Lung microvascular endothelial cell (primary cell): ENCODE data around the gene CCDC184. TPM values are rescaled to one million over a fixed set of nuclear protein-coding genes. Genes with fewer than 3 reads are reported as not detected.

Source experiments
- DNase-seq, 2 donors: peaks; one replicate each; pipeline versions ENCODE4 v3.0.0 to v3.0.0-alpha.2; 2010; ENCODE audit warnings: low read depth in 2 of 2
- total RNA-seq: library from RNA; depleted of rRNA; stranded (reverse); fragments of >200 nt; gene quantifications from 2 replicates; pipeline ENCODE4 v1.2.1, GENCODE V29; 2014

The CCDC184 gene
- total RNA-seq, 1 donor from 2014 or later, result not detected

DNA sequence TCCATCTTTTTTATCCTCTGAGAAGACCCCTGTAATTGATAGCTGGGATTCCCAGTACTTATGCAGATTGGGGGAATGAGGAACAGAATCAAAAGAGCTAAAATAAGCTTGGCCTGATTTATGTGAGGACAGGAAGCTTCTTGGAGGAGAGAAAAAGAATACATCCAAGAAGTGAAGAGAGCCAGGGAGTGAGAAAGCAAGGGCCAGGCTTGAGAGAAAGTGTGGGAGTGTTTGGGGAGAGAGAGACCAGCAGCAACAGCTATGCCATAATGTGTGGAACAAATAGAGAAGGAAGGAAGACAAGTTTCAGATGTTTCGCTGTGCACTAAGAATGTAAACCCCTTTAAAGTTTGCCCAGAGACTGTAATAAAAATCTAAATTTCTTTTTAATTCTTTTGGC, 4.0 kb upstream of the CCDC184 start:
- no peak for DNase-seq

DNA sequence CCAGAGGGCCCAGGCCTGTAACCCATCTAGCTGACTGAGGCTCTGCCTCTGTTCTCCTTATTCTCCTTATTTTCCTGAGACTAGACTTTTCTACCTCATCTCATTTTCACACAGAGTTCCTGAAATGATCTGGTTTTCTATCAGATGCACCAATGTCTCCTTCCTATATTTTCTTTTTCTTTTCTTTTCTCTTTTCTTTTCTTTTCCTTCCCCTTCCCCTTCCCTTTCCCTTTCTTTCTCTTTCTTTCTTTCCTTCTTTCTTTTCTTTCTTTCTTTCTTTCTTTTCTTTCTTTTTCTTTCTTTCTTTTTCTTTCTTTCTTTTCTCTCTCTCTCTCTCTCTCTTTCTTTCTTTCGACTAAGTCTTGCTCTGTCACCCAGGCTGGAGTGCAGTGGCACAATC, 3.0 kb upstream of the CCDC184 start:
- DNase-seq, result no peak

- DNase-seq, result no peak
These were observed 2.5 kb upstream of the CCDC184 start for GRCh38 chr12:48180857-48181495.

- no peak for DNase-seq
These were observed 813 bp upstream of the CCDC184 start for GRCh38 chr12:48182631-48183030.

GRCh38 chr12:48183876-48184548, 568 bp downstream of the CCDC184 start:
- no peak for DNase-seq

DNA sequence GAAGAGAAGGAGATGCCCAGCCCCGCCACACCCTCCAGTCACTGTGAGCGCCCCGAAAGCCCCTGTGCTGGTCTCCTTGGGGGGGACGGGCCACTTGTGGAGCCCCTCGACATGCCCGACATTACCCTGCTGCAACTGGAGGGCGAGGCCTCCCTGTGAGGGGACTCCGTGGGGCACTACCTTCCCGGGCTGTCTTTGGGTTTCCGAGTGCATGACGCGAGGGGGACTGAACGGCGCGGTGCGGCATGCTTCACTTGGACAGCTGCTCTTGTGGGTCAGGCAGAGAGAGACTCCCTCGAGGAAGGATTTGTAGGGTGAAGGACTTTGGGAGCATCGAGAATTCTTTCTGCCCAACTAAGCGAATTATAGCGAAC, 1.1 kb downstream of the CCDC184 start:
- DNase-seq, result no peak

DNA sequence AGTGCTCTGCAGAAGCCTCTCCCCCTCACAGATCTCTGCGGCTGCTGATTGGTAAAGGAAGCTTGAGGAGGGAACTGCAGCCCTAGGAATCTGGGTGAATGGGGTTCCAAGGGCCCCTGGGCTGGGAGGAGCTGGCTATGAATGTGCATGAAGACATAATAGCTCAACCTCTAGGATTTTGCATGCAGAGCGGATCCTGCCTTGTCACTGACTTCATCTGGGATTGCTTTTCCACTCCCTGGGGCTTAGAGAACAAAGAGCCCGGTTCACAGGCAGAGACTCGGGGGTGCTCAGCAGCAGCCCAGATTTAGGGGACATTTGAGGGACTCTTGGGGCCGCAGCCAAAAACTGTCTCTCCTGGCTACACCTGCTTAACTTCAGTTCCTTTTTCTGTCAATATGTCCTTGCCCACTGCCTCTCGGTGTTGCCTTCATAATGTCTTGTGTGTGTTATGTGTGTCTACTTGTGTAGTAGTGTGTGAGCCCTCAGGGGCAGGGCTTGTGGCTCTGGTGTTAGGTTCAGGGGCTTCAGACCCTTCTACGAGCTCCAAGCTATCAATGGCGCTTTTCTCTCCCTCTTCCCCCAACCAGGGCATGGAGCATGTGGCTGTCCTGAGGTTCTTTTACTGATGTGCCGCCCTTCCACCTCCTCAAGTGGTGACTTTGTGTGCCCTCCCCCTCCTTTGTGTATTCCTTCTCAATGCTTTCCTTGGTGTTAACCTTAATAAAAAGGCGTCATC, 1.9 kb downstream of the CCDC184 start:
- no peak for DNase-seq

GRCh38 chr12:48187916-48188695, 4.7 kb downstream of the CCDC184 start:
- DNase-seq, result no peak

DNA sequence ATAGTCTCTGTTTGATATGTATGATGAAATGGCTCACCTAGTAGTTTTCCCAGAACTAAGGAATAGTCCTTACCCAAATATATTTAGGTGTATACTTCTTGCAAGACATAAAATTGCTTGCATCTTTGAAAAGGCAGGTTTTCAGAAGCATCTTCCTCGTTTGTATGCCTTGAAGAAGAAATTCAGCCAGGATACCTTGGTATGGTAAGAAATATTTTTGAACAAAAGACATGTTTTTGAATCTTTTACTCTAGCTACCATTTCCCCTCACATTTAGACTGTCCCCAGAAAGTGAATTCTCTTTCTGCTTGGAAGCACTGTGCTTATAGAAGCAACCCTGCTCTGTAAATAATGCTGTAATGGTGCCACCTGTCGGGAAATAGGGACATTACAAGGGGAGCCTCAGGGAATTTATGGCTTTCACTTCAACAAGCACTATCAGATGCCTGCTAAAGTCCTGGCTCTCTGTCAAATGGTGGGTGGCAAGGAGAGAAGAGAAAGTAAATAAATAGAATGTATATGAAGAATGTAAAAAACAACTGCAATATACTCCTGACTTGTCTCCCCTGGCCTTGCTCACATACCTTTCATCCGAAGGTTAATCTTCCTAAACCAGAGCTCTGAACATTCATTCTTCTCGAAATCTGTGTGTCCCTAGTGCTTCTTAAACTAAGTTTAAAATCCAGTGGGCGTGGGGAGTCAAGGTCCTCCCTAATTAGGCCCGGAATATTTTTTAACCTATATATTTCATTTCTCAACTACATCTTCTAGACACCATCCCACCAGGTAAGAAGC, 6.1 kb downstream of the CCDC184 start:
- peak; percentile 72 for DNase-seq

DNA sequence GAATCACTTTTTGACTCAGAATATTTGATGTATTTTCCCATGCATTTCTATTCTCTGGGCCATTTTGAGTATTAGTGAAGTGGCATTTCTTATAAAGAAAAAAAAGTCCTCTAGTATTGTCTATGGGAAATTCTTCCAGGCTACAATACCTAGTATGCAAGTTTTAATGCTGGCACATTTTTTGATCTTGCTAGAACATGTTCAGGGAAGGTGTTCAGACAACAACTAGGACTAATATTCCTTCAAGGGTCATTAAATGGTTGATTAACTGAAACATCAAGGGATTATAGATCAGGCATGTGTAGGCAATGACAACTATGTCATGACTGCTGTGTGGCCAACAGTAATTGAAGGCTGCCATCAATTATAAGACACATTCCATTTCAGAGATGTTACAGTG, 7.7 kb downstream of the CCDC184 start:
- DNase-seq, result no peak

GRCh38 chr12:48192861-48193260, 9.4 kb downstream of the CCDC184 start:
- DNase-seq, result no peak

GRCh38 chr12:48193623-48194022, 10.2 kb downstream of the CCDC184 start:
- DNase-seq, result no peak

GRCh38 chr12:48194799-48195201, 11.4 kb downstream of the CCDC184 start:
- no peak for DNase-seq

- peak in 1 of 2 donors; percentile 53 for DNase-seq
These were observed 14.1 kb downstream of the CCDC184 start for GRCh38 chr12:48197549-48197970.

DNA sequence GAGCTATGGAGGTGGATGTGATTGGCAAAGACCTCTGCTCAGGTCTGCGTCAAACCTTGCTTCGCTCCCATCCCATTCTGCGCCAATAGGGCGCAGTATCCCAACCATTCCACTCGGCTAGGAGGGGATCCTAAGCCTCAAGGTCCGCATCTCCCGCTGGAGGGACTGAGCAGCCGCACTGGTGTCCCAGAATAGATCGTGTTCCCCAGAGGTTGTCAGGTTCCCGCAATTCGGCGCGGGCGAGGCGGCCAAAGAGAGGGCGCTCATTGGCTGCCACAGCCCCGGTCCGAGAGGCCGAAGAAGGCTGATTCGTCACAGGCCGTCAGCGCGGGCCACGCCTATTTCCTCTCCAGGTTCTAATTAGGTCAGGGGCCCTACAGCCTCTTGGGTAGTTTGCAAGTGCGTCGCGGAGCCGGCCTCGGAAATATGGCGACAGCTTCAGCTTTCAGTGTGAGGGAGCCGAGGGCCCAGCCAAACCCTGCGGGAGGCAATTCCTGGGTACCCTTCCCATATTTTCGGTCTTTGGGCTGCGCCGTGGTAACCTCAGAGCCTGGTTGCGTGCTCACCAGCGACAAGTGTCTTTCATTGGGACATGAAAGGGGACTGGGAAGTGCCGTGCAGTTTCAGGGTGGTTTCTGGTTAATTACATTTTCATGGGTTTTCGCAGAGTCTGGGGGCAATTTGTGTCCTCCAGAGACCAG, 14.7 kb downstream of the CCDC184 start:
- DNase-seq, result peak; percentile 78 to 94

DNA sequence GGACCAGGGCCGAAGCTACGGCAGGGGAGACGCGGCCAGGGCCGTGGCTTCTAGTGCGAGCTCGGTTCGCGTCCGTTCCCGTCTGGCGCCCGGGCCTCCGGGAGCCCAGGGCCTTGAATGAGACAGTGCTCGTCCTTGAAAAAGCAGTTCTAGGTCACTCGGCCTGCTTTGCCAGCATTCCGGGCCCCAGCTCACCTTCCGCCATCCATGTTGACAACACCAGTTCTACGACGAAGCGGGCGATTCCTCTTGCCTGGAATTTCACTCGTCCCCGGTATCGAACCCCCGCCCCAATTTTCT, 15.2 kb downstream of the CCDC184 start:
- peak in 1 of 2 donors; percentile 27 for DNase-seq

- no peak for DNase-seq
These were observed 15.5 kb downstream of the CCDC184 start for GRCh38 chr12:48198985-48199384.

GRCh38 chr12:48199774-48200221, 16.4 kb downstream of the CCDC184 start:
- DNase-seq, result no peak

- no peak for DNase-seq
These were observed 17.6 kb downstream of the CCDC184 start for GRCh38 chr12:48201091-48201490.

DNA sequence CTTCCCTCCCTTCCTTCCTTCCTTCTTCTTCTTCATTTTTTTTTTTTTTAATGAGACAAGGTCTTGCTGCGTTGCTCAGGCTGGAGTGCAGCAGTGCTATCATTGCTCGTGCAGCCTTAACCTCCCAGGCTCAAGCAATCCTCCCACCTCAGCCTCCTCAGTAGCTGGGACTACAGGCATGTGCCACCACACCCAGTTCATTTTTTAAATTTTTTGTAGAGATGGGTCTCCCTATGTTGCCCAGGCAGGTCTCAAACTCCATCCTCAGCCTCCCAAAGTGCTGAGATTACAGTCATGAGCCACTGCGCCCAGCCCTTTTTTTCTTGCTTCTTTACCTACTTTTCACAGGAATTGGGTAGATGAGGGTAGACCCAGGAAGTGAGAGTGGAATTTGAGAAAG, 18.1 kb downstream of the CCDC184 start:
- no peak for DNase-seq

DNA sequence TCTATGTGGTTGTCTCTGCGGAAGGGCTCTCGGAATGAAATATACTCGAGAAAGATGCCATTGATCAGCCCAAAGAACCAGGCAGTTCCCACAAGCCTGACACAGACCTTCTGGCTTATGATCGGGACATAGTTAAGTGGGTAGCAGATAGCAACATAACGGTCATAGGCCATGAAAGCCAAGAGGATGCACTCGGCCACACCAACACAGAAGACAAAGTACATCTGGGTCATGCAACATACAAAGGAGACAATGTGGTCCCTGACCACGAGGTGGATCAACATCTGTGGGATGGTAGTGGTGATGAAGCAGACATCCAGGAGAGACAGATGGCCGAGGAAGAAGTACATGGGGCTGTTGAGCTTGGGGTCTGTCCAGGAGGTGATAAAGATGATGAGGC, 19.3 kb downstream of the CCDC184 start:
- DNase-seq, result no peak
